HepG2 (cell line): ENCODE data around the gene MYH16.

Experiments used
- NR3C1 ChIP-seq: sonication (generic); formaldehyde crosslinking; IDR thresholded peaks from 2 replicates; pipeline ENCODE4 v1.4.0; 2020; ENCODE audit warnings: missing genetic modification reagents
- POLR2A ChIP-seq, 2 experiments: IDR thresholded peaks; 2 replicates each; pipeline ENCODE4 v1.6.1; 2011; ENCODE audit warnings: low read depth in 2 of 2, low read length in 2 of 2, mild to moderate bottlenecking in 1 of 2, moderate library complexity in 1 of 2; ENCODE audit not compliant: insufficient read depth in 1 of 2
- SIN3B ChIP-seq: fragments of 150-350 bp; IDR thresholded peaks from 2 replicates; pipeline ENCODE4 v1.6.1; 2014; ENCODE audit warnings: low read length
- SRSF4 ChIP-seq: fragments of 200-400 bp; formaldehyde crosslinking; IDR thresholded peaks from one replicate; pipeline ENCODE4 v1.6.1; 2018; ENCODE audit warnings: mild to moderate bottlenecking, low read depth, low read length, moderate library complexity; ENCODE audit not compliant: poor library complexity, severe bottlenecking
- ZFX ChIP-seq: sonication (generic); formaldehyde crosslinking; IDR thresholded peaks from 2 replicates; pipeline ENCODE4 v1.4.0; 2020; ENCODE audit warnings: mild to moderate bottlenecking, low read depth, missing genetic modification reagents, moderate library complexity
- ZNF274 ChIP-seq: sonication (generic); formaldehyde crosslinking; IDR thresholded peaks from 2 replicates; pipeline ENCODE4 v1.5.1; 2020; ENCODE audit warnings: mild to moderate bottlenecking, missing genetic modification reagents
- ZNF850 ChIP-seq: sonication (generic); formaldehyde crosslinking; conservative IDR thresholded peaks from 2 replicates; pipeline ENCODE4 v1.9.0; 2021; ENCODE audit warnings: mild to moderate bottlenecking, missing genetic modification reagents
- TF ChIP-seq, protein P1 (sequence below): sonication (generic); formaldehyde crosslinking; IDR thresholded peaks from one replicate; pipeline ENCODE4 v1.5.1; 2020; ENCODE audit warnings: mild to moderate bottlenecking, missing genetic modification reagents; ENCODE audit errors: not compliant biosample characterization

DNA sequence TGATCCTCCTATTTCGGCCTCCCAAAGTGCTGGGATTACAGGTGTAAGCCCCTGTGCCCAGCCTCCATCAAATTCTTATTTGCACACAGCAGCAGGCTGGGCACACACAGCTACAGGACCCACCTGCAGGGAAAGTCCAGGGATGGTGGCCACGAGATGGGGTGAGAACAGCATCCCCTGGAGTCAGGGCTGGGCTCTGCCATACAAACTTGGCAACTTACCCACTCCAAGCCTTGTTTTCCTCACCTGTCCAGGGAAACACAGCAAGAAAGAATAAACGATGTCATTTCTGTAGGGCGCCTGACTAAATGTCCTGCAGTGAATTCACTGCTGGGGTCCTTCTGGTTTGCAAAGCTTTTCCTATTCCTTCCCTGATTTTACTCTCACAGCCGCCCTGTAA, 5.5 kb downstream of the MYH16 start:
- no peak for TF ChIP-seq SIN3B
- no peak for TF ChIP-seq ZFX (CRISPR knock-in tag)
- TF ChIP-seq, protein P1, sequence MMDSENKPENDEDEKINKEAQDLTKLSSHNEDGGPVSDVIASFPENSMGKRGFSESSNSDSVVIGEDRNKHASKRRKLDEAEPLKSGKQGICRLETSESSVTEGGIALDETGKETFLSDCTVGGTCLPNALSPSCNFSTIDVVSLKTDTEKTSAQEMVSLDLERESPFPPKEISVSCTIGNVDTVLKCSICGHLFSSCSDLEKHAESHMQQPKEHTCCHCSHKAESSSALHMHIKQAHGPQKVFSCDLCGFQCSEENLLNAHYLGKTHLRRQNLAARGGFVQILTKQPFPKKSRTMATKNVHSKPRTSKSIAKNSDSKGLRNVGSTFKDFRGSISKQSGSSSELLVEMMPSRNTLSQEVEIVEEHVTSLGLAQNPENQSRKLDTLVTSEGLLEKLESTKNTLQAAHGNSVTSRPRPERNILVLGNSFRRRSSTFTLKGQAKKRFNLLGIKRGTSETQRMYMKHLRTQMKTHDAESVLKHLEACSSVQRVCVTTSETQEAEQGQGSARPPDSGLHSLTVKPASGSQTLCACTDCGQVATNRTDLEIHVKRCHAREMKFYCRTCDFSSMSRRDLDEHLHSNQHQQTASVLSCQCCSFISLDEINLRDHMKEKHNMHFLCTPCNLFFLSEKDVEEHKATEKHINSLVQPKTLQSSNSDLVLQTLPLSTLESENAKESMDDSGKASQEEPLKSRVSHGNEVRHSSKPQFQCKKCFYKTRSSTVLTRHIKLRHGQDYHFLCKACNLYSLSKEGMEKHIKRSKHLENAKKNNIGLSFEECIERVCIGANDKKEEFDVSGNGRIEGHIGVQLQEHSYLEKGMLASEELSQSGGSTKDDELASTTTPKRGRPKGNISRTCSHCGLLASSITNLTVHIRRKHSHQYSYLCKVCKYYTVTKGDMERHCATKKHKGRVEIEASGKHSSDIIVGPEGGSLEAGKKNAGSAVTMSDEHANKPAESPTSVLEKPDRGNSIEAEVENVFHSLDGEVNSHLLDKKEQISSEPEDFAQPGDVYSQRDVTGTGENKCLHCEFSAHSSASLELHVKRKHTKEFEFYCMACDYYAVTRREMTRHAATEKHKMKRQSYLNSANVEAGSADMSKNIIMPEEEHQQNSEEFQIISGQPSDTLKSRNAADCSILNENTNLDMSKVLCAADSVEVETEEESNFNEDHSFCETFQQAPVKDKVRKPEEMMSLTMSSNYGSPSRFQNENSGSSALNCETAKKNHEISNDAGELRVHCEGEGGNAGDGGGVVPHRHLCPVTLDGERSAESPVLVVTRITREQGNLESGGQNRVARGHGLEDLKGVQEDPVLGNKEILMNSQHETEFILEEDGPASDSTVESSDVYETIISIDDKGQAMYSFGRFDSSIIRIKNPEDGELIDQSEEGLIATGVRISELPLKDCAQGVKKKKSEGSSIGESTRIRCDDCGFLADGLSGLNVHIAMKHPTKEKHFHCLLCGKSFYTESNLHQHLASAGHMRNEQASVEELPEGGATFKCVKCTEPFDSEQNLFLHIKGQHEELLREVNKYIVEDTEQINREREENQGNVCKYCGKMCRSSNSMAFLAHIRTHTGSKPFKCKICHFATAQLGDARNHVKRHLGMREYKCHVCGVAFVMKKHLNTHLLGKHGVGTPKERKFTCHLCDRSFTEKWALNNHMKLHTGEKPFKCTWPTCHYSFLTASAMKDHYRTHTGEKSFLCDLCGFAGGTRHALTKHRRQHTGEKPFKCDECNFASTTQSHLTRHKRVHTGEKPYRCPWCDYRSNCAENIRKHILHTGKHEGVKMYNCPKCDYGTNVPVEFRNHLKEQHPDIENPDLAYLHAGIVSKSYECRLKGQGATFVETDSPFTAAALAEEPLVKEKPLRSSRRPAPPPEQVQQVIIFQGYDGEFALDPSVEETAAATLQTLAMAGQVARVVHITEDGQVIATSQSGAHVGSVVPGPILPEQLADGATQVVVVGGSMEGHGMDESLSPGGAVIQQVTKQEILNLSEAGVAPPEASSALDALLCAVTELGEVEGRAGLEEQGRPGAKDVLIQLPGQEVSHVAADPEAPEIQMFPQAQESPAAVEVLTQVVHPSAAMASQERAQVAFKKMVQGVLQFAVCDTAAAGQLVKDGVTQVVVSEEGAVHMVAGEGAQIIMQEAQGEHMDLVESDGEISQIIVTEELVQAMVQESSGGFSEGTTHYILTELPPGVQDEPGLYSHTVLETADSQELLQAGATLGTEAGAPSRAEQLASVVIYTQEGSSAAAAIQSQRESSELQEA (CRISPR knock-in tag): no peak
- TF ChIP-seq ZNF274 (CRISPR knock-in tag): no peak
- TF ChIP-seq POLR2A (IDR thresholded peaks at IDR 0.05; ENCODE audit: insufficient read depth in 1 of 2, low read depth in 2 of 2, low read length in 2 of 2): no peak
- no peak for TF ChIP-seq SRSF4
- TF ChIP-seq NR3C1: no peak
- TF ChIP-seq ZNF850 (CRISPR knock-in tag): no peak
